HG02852 (cell line): ENCODE data around the gene CD300H.

Experiments
- ATAC-seq: cut with Tn5 transposase; IDR thresholded peaks from one replicate; pipeline ENCODE4 v1.9.1; 2021; ENCODE audit warnings: mild to moderate bottlenecking, moderate library complexity; ENCODE audit not compliant: unreplicated experiment

Gene CD300H

DNA sequence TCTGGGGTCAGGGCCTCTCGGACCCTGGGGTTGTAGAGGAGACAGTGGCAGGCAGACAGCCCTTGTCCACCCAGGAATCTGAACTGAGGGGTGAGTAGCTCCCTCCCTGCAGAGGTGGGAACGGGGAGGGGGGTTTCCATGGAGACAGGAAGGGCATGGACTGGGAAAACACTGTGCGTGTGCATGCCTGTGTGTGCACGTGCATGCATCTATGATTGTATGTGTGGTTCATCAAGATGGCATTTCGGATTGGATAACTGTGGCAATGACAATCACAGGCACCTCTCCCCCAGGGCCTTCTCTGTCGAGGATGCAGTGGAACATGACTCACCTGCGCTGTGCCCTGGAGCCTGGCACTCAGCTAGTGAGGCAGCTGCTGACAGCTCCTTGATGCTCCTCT, 15.3 kb downstream of the CD300H start:
- no peak for ATAC-seq

DNA sequence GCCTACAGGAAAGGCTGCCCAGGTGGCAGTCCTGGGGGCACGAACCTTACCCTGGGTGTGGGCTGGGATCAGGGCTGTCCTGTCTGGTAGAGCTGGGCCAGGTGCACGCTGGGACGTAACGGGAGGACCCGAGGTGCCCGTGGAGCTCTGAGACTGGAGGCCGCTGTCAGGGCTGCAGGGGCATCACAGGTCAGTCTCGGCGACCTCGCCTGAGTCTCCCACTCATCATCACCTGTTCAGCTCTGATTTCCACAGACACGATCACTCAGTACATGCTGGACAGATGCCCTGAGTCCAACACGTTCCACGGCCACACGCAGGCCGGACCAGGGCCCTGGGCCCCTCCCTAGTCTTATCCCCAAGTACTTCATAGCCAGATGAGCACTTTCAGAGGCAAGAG, 16.7 kb downstream of the CD300H start:
- no peak for ATAC-seq

- ATAC-seq, result no peak
Measured at GRCh38 chr17:74549343-74549742, 18.0 kb downstream of the CD300H start.

DNA sequence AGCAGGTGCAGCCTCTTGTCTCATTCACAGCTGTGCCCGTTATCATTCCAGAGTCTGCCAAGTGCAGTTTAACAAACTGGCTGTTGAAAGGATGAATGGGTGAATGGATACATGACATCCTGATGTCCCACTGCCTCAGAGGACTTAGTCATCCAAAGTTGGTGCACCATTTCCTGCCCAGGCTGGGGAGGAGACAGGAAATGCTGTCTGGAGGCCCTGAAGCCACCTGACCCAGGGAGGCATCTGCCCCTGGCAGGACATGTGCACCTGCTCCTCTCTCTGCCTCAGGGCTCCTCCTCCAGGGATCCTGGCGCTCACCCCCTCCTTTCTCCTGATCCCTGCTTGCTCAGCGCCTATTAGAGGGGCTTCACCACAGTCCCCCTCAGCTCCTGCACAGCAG, 19.6 kb downstream of the CD300H start:
- no peak for ATAC-seq

DNA sequence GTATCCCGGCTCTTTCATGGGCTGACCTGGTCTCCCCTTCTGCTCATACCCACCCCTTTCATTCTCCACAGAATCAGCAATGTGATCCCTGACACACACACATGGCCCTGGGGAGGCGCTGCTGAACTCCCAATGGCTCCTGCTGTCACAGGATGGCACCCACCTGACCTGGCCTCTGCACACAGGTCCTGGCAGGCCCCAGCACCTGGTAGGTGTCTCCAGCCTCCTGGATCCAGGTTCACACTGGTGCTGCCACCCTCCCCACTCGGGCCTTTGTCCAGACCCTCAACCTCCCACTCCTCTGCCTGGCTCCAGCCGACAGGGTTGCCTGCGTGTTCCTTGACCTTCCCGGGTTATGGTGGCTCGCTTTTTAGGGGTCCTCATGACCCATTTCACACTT, 20.0 kb downstream of the CD300H start:
- no peak for ATAC-seq

DNA sequence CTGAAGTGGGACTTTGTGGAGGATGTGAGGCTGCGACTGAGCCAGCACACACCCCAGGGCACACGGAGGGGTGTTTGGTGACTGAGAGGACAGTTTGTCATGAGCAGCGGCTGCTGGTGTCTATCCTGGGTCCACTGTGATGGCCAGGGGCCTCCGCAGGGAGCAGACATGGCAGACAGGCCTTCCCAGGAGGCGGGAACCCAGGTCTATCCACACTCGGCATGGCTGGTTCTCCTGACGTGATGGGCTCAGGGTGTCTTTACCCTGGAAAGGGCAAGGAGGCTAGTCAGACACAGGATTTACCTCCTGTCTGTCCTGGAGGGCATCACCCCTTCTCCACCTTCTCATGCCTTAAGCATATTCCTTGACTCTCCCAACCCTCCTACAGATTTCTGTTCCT, 20.7 kb downstream of the CD300H start:
- ATAC-seq, result no peak

GRCh38 chr17:74545843-74546230, 21.5 kb downstream of the CD300H start, which contains the start of gene CD300C:
TSS of gene CD300C (minus strand) at chr17:74546115. CDS start at chr17:74545782, 333 bp downstream.
- no peak for ATAC-seq

GRCh38 chr17:74544991-74545842, 22.1 kb downstream of the CD300H start:
- ATAC-seq, result no peak

DNA sequence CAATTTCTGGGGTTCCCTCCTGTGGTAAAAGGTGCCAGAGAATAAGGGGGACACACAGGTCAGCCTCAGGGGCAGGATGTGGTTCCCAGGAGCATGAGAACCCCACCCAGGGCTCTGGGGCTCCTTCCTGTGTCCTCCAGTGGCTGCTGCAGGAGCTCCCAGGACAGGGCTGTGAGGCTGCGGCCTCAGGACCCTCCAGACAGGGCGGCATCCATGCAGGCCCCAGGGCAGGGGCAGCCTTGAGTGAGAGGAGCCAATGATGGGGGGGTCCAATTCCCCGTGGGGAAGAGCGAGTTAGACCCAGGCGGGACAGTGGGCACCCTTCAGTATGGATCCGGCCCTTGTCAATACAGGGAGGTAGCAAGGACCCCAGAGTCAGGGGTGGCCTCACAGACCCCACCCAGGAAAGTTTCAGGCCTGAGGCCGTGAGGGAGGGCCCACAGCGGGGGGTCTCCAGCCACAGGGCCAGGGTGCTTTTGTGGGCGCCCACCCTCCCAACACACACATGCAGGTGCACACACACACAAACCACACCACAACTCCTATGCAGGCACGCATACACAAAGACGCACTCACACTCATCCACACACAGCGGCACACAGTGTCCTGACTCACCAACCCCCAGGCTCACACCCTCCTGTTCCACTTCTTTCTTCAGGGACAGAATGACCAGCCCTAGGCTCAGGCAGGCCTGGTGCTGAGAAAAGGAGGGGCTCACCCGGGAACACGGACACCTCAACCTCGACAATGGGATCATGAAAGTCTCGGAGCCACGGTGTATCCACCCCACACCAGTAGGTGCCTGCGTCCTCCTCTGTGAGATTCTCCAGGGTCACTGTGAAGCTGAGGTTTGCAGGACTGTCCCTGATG, 23.2 kb downstream of the CD300H start:
- ATAC-seq, result no peak

DNA sequence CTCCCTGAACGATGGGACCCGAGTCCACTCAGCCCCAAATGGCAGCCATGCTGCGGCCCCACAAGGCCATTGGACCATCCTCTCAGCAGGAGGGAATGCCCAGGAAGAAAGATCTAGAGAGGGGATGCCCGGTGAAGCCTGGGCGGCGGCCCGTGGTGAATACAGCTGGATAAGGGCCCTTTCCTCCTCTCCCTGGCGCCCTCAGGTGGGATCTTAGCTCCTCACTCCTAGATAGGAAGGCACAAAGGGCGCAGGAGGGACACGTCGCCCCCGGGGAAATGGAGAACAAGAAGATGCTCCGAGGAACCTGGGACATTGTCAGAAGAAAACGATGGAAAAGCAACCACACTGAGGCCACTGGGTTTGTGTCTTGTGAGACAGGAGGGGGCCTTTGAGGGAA, 23.9 kb downstream of the CD300H start:
- no peak for ATAC-seq

- no peak for ATAC-seq
Measured at GRCh38 chr17:74542727-74543383, 24.5 kb downstream of the CD300H start.

- no peak for ATAC-seq
Measured at GRCh38 chr17:74542166-74542565, 25.1 kb downstream of the CD300H start.

- no peak for ATAC-seq
Measured at GRCh38 chr17:74541176-74542111, 25.9 kb downstream of the CD300H start.

- ATAC-seq, result no peak
Measured at GRCh38 chr17:74539281-74539820, 28.0 kb downstream of the CD300H start.

- ATAC-seq, result no peak
Measured at GRCh38 chr17:74536890-74537289, 30.4 kb downstream of the CD300H start.

GRCh38 chr17:74532115-74532514, 35.2 kb downstream of the CD300H start:
- no peak for ATAC-seq

GRCh38 chr17:74531231-74531761, 36.0 kb downstream of the CD300H start, which contains the start of gene CD300LB:
TSS of gene CD300LB (minus strand) at chr17:74531475. CDS start at chr17:74531350, 125 bp downstream.
- ATAC-seq, result no peak

GRCh38 chr17:74530831-74531150, 36.5 kb downstream of the CD300H start:
- ATAC-seq, result no peak

DNA sequence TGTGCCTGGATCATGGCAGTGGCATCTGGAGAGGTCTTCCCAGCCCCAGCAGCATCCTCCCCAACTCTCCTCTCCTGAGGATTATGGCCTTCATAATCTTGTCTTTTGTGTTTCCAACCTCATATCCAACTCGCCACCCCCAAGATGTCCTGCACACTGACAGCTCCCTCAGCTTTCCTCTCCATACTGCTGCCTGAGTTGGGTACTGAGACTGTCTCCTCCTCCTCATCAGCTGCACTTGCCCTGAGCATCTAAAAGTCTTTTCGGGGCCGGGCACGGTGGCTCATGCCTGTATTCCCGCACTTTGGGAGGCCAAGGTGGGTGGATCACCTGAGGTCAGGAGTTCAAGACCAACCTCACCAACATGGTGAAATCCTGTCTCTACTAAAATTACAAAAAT, 38.1 kb downstream of the CD300H start:
- ATAC-seq, result no peak
